RCC 7860 (cell line): ENCODE measurements around the gene PCDHGA5.
"Not testable (repeated sequence)": the region's sequence is repeated elsewhere in the genome, so short reads cannot be mapped to it uniquely, and the experiment has no call there.

ENCODE experiments used
- DNase-seq: peaks from one replicate; pipeline ENCODE4 v3.0.0-alpha.2; 2015; ENCODE audit warnings: low spot score
- FAIRE-seq: peaks from 2 replicates; lab custom pipeline; 2012; peaks lifted over from hg19 to GRCh38; lab: Jason Lieb, UNC

Gene PCDHGA5

GRCh38 chr5:141349917-141350619 lies 13.9 kb upstream of the PCDHGA5 start, which contains the start of gene PCDHGB1:
Gene PCDHGB1, plus strand, starts transcription at chr5:141350099. Its CDS starts 162 bp downstream, at chr5:141350261.
- DNase-seq (no peak), FAIRE-seq (no peak)

GRCh38 chr5:141351591-141351990 lies 12.4 kb upstream of the PCDHGA5 start:
- FAIRE-seq (no peak), DNase-seq (no peak)

DNA sequence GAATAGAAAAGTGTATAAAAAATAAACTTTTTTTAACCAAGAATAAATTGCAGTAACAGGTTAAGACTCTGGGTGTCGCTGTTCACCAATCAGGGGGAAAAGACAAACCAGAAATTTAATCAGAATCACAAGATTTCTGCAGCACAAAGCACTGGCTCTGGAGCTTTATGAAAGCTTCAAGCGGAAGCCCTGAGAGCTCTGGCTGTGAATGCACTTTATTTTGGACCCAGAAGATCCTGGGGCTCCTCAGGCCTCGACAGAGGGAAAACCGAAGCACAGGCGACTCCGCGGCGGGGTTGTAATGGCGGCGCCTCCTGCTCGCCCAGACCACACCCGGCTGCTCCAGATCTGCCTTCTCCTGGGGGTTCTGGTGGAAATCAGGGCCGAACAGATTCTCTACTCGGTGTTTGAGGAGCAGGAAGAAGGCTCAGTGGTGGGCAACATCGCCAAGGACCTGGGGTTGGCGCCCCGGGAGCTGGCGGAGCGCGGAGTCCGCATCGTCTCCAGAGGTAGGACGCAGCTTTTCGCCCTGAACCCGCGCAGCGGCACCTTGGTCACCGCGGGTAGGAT lies 9.0 kb upstream of the PCDHGA5 start, which contains the start of gene PCDHGA4:
Gene PCDHGA4, plus strand, starts transcription at position 122 of the 570 bp plus-strand sequence. Its CDS starts 87 bp downstream, at position 209.
- FAIRE-seq: no peak

GRCh38 chr5:141355641-141356040 lies 8.3 kb upstream of the PCDHGA5 start:
- DNase-seq (no peak), FAIRE-seq (no peak)

More for the DNA sequence above, 9.0 kb upstream of the PCDHGA5 start, which contains the start of gene PCDHGA4:
- DNase-seq: no peak

- DNase-seq (no peak), FAIRE-seq (no peak)
Measured at GRCh38 chr5:141356133-141356532, 7.8 kb upstream of the PCDHGA5 start.

DNA sequence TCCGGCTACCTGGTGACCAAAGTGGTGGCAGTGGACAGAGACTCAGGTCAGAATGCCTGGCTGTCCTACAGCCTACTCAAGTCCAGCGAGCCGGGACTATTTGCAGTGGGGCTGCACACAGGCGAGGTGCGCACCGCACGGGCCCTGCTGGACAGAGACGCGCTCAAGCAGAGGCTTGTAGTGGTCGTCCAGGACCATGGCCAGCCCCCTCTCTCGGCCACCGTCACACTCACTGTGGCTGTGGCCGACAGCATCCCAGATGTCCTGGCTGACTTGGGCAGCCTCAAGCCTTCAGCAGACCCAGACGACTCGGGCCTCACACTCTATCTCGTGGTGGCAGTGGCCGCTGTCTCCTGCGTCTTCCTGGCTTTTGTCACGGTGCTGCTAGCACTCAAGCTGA lies 7.0 kb upstream of the PCDHGA5 start:
- FAIRE-seq (no peak), DNase-seq (no peak)

DNA sequence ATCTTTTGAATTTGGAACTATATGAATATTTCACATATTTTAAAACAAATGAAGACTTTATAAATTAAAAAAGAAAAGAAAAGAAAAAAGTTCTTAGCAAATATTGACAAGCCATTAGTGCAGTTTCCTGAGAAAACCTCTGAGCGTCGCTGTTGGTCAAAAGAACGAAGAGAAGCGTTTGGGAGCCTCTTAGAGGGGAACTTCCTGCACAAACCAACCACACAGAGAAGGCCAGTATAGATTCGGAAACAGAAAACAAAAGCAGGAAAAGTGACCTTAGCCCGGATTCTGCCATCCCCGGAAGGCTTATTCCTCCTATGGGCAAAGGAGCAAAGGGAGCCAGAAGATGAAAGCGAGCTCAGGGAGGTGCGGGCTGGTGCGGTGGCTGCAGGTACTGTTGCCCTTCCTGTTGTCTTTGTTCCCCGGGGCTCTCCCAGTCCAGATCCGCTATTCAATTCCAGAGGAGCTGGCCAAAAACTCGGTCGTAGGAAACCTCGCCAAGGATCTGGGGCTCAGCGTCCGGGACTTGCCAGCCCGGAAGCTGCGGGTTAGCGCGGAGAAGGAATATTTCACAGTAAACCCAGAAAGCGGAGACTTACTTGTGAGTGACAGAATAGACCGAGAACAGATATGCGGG lies 4.1 kb upstream of the PCDHGA5 start, which contains the start of gene PCDHGB2:
Gene PCDHGB2, plus strand, starts transcription at position 205 of the 637 bp plus-strand sequence. Its CDS starts 142 bp downstream, at position 347.
- no peak for DNase-seq
- peak; percentile 2 for FAIRE-seq

GRCh38 chr5:141360685-141361084 lies 3.3 kb upstream of the PCDHGA5 start:
- no peak for DNase-seq
- FAIRE-seq: no peak

DNA sequence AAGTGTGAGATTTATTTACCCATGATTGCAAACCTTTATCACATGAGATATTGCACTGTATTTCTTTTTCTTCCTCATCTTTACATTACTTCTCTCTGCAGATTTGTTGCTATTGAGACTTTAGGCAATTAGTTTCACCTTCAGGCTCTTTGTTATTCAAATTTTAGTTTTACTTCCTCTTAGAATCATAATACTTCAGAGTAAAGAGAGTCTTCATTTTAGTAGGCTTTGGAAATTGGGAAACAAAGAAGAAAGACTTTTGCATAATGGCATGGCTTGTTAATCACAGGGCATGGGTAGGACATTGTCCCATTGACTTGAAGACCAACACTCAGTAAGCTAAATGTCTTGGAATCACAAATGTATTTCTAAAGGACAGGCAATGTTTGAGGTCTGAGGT lies 1.2 kb upstream of the PCDHGA5 start:
- DNase-seq: no peak
- no peak for FAIRE-seq

DNA sequence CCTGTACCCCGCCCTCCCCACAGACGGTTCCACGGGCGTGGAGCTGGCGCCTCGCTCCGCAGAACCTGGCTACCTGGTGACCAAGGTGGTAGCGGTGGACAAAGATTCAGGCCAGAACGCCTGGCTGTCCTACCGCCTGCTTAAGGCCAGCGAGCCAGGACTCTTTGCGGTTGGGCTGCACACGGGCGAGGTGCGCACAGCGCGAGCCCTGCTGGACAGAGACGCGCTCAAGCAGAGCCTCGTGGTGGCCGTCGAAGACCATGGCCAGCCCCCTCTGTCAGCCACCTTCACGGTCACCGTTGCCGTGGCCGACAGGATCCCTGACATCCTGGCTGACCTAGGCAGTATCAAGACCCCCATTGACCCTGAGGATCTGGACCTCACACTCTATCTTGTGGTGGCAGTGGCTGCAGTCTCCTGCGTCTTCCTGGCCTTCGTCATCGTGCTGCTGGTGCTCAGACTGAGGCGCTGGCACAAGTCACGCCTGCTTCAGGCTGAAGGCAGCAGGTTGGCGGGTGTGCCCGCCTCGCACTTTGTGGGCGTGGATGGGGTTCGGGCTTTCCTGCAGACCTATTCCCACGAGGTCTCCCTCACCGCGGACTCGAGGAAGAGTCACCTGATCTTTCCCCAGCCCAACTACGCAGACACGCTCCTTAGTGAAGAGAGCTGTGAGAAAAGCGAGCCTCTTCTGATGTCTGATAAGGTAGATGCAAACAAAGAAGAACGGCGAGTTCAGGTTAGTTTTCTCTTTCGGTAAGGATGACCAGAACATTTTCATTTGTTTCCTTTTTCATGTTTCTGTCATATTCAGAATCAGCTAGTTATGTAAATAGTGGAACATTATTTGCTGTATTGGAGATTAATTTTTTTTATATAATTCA lies 2.3 kb downstream of the PCDHGA5 start:
- DNase-seq: no peak
- FAIRE-seq: no peak

- no peak for DNase-seq
- FAIRE-seq: no peak
Measured at GRCh38 chr5:141369994-141370848, 6.3 kb downstream of the PCDHGA5 start, which contains the start of gene PCDHGB3. Gene PCDHGB3, plus strand, starts transcription at chr5:141370242. Its CDS starts 153 bp downstream, at chr5:141370395.

DNA sequence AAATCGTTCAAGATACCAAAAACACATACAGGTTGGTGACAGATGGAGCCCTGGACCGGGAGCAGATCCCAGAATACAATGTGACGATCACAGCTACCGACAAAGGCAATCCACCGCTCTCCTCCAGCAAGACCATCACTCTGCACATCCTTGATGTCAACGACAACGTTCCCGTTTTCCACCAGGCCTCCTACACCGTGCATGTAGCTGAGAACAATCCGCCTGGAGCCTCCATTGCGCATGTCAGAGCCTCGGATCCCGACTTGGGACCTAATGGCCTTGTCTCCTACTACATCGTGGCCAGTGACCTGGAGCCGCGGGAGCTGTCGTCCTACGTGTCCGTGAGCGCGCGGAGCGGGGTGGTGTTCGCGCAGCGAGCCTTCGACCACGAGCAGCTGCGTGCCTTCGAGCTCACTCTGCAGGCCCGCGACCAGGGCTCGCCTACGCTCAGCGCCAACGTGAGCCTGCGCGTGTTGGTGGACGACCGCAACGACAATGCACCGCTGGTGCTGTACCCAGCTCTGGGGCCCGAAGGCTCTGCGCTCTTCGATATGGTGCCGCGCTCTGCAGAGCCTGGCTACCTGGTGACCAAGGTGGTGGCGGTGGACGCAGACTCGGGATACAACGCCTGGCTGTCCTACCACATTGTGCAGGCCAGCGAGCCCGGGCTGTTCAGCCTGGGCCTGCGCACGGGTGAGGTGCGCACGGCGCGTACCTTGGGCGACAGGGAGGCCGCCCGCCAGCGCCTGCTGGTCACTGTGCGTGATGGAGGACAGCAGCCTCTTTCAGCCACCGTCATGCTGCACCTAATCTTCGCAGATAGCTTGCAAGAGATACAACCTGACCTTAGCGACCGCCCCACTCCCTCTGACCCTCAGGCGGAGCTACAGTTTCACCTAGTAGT lies 7.9 kb downstream of the PCDHGA5 start:
- DNase-seq: no peak
- FAIRE-seq: no peak

- FAIRE-seq (no peak), DNase-seq (no peak)
Measured at GRCh38 chr5:141373673-141374317, 9.8 kb downstream of the PCDHGA5 start, which contains the start of gene PCDHGA6. Gene PCDHGA6, plus strand, starts transcription at chr5:141373891. Its CDS starts 193 bp downstream, at chr5:141374084.

GRCh38 chr5:141374627-141375026 lies 10.7 kb downstream of the PCDHGA5 start:
- no peak for FAIRE-seq
- no peak for DNase-seq

DNA sequence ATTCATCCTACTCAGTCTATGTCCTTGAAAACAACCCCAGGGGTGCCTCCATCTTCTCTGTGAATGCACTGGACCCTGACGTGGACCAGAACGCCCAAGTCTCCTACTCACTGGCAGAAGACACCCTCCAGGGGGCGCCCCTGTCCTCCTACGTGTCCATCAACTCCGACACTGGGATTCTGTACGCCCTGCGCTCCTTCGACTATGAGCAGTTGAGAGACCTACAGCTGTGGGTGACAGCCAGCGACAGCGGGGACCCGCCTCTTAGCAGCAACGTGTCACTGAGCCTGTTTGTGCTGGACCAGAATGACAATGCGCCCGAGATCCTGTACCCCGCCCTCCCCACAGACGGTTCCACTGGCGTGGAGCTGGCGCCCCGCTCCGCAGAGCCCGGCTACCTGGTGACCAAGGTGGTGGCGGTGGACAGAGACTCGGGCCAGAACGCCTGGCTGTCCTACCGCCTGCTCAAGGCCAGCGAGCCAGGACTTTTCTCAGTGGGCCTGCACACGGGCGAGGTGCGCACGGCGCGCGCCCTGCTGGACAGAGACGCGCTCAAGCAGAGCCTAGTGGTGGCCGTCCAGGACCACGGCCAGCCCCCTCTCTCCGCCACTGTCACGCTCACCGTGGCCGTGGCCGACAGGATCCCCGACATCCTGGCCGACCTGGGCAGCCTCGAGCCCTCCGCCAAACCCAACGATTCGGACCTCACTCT lies 11.6 kb downstream of the PCDHGA5 start:
- DNase-seq, FAIRE-seq: not testable (repeated sequence)

DNA sequence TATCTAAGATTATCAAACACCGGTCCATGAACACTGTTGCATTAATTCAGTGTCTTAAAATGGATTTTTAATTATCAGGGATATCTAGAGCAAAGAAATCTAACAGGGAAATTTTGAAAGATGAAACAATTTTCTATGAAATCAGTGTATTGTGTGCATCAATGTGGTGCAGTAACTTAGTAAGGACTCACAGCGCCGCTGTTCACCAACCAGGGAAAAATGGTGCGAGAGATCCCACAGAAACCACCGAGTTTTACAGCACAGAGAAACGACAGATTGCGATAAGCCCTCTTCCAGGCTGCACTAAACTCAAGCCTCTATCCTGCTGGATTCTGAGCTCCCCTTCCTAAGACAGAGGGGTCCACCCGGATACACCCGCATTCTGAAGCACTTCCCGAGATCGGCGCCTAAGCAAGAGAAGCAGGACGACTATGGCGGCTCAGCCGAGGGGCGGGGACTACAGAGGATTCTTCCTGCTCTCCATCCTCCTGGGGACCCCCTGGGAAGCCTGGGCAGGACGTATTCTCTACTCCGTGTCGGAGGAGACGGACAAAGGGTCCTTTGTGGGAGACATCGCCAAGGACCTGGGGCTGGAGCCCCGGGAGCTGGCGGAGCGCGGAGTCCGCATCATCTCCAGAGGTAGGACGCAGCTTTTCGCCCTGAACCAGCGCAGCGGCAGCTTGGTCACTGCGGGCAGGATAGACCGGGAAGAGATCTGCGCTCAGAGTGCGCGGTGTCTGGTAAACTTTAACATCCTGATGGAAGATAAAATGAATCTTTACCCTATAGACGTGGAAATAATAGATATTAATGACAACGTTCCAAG lies 18.7 kb downstream of the PCDHGA5 start, which contains the start of gene PCDHGA7:
Gene PCDHGA7, plus strand, starts transcription at position 274 of the 826 bp plus-strand sequence. Its CDS starts 158 bp downstream, at position 432.
- FAIRE-seq: no peak

More for the DNA sequence above, 18.7 kb downstream of the PCDHGA5 start, which contains the start of gene PCDHGA7:
- no peak for DNase-seq
